ENCODE data around the gene ELF5.

Gene ELF5

GRCh38 chr11:34461215-34461614 is 52.4 kb downstream of the ELF5 start:
- no peak for TF ChIP-seq CTCF (IDR thresholded peaks at IDR 0.05; ENCODE audit: low read depth, low read length, missing control alignments)
- H3K4me3 ChIP-seq (replicated peaks; ENCODE audit: low read depth, low read length): no peak overlapping the region
- no peak for DNase-seq (ENCODE audit: extremely low read depth, low read depth)

- TF ChIP-seq CTCF (IDR thresholded peaks at IDR 0.05; ENCODE audit: low read depth, low read length, missing control alignments): no peak
- no peak overlapping the region for H3K4me3 ChIP-seq (replicated peaks; ENCODE audit: low read depth, low read length)
- DNase-seq (ENCODE audit: extremely low read depth, low read depth): no peak
These were observed 53.3 kb downstream of the ELF5 start for GRCh38 chr11:34460278-34460677.

- no peak for TF ChIP-seq CTCF (IDR thresholded peaks at IDR 0.05; ENCODE audit: low read depth, low read length, missing control alignments)
- H3K4me3 ChIP-seq (replicated peaks; ENCODE audit: low read depth, low read length): no peak overlapping the region
- no peak for DNase-seq (ENCODE audit: extremely low read depth, low read depth)
These were observed 54.0 kb downstream of the ELF5 start for GRCh38 chr11:34459507-34460162.

- TF ChIP-seq CTCF (IDR thresholded peaks at IDR 0.05; ENCODE audit: low read depth, low read length, missing control alignments): no peak
- H3K4me3 ChIP-seq (replicated peaks; ENCODE audit: low read depth, low read length): no peak overlapping the region
- no peak for DNase-seq (ENCODE audit: extremely low read depth, low read depth)
These were observed 55.1 kb downstream of the ELF5 start for GRCh38 chr11:34458525-34458924.

- H3K4me3 ChIP-seq (replicated peaks; ENCODE audit: low read depth, low read length): no peak overlapping the region
- TF ChIP-seq CTCF (IDR thresholded peaks at IDR 0.05; ENCODE audit: low read depth, low read length, missing control alignments): no peak
- DNase-seq (ENCODE audit: extremely low read depth, low read depth): no peak
These were observed 56.0 kb downstream of the ELF5 start for GRCh38 chr11:34457607-34458006.

- no peak for TF ChIP-seq CTCF (IDR thresholded peaks at IDR 0.05; ENCODE audit: low read depth, low read length, missing control alignments)
- DNase-seq (ENCODE audit: extremely low read depth, low read depth): no peak
- H3K4me3 ChIP-seq (replicated peaks; ENCODE audit: low read depth, low read length): no peak overlapping the region
These were observed 59.1 kb downstream of the ELF5 start for GRCh38 chr11:34454308-34455032.

Measured in HFF-Myc (cell line).